Posterior vena cava (tissue), 2 donors: ENCODE data around the gene ELAVL2. TPM values are rescaled to one million over a fixed set of nuclear protein-coding genes. Genes with fewer than 3 reads are reported as not detected.
A peak's percentile ranks its signal among the peaks of the same experiment; 100 is the strongest.

Experiments used
- DNase-seq: peaks from one replicate; pipeline ENCODE4 v3.0.0-alpha.2; 2020; ENCODE audit warnings: low spot score
- intact Hi-C, 2 donors: fragments of 100-400 bp; cut with DNase I; formaldehyde crosslinking; loops; one replicate each; pipeline versions ENCODE4 v1.14.1 to v1.14.2; 2022 to 2023
- total RNA-seq, 2 donors: library from RNA; stranded (reverse); fragmentation: NEBNext Ultra II Directional; extraction: Animal tissue kit (Norgen Biotek cat#: 25700); gene quantifications; one replicate each; pipeline ENCODE4 v1.2.1, GENCODE V29; 2021
- donor health status: DM: yes; HTN: yes; CAD: no.
- donor health status: DM: yes; HTN: yes; CAD: no.

ELAVL2 gene
- total RNA-seq, 2 donors from 2014 or later: 0.05 TPM; not detected in 1

GRCh38 chr9:23822261-23823169 lies 3.5 kb downstream of the ELAVL2 start:
- intact Hi-C loops: no loop called here

GRCh38 chr9:23821375-23822181 lies 4.5 kb downstream of the ELAVL2 start:
- intact Hi-C loops: no loop called here
- DNase-seq: peak; percentile 68

More at GRCh38 chr9:23822261-23823169, 3.5 kb downstream of the ELAVL2 start:
- peak; percentile 62 for DNase-seq

- DNase-seq: peak; percentile 61
- intact Hi-C loops: no loop called here
Observed at GRCh38 chr9:23820451-23821374, 5.3 kb downstream of the ELAVL2 start.

- no peak for DNase-seq
- intact Hi-C loops: no loop called here
Observed at GRCh38 chr9:23819403-23819802, 6.6 kb downstream of the ELAVL2 start.

- intact Hi-C loops: loop anchor here in 1 of 2 donors (5.0 kb wide), 1 partner anchor 563 kb away; no protein-coding TSS in a partner anchor
Observed at GRCh38 chr9:23814243-23814642, 11.8 kb downstream of the ELAVL2 start.

GRCh38 chr9:23812673-23813072 lies 13.4 kb downstream of the ELAVL2 start:
- no peak for DNase-seq
- intact Hi-C loops: loop anchor here in 1 of 2 donors (5.0 kb wide), 1 partner anchor 565 kb away; no protein-coding TSS in a partner anchor

More at GRCh38 chr9:23814243-23814642, 11.8 kb downstream of the ELAVL2 start:
- no peak for DNase-seq

GRCh38 chr9:23811633-23812032 lies 14.4 kb downstream of the ELAVL2 start:
- intact Hi-C loops: loop anchor here in 1 of 2 donors (5.0 kb wide), 1 partner anchor 566 kb away; no protein-coding TSS in a partner anchor
- no peak for DNase-seq

DNA sequence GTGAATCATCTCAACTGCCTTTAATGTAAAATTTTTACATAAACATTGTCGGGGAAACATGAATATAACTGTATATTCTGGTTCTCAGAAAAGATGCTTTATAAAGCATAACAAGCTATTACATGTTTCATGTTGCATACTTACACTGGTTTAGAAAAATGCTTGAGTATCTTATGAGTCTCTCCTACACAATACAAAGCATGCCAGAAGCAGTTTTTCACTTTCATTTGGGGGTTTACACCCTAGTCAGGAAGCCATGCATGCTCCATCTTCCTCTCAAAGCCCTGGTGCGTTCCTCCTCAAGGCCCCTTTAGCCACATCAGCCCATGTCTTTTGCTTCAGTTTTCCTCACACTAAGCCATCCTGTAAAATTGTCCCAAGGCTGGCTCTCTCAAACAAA lies 22.8 kb downstream of the ELAVL2 start:
- no peak for DNase-seq
- intact Hi-C loops: no loop called here

GRCh38 chr9:23801523-23801922 lies 24.5 kb downstream of the ELAVL2 start:
- no peak for DNase-seq
- intact Hi-C loops: no loop called here

GRCh38 chr9:23799521-23799920 lies 26.5 kb downstream of the ELAVL2 start:
- no peak for DNase-seq
- intact Hi-C loops: no loop called here

- intact Hi-C loops: no loop called here
- DNase-seq: no peak
Observed at GRCh38 chr9:23798325-23798724, 27.7 kb downstream of the ELAVL2 start.

- DNase-seq: no peak
- intact Hi-C loops: no loop called here
Observed at GRCh38 chr9:23796209-23796608, 29.8 kb downstream of the ELAVL2 start.

- no peak for DNase-seq
- intact Hi-C loops: no loop called here
Observed at GRCh38 chr9:23790351-23791260, 35.4 kb downstream of the ELAVL2 start.

GRCh38 chr9:23789529-23790254 lies 36.3 kb downstream of the ELAVL2 start:
- intact Hi-C loops: no loop called here
- DNase-seq: no peak

- DNase-seq: no peak
- intact Hi-C loops: no loop called here
Observed at GRCh38 chr9:23784962-23785361, 41.1 kb downstream of the ELAVL2 start.

- DNase-seq: no peak
- intact Hi-C loops: no loop called here
Observed at GRCh38 chr9:23783509-23783908, 42.5 kb downstream of the ELAVL2 start.

- intact Hi-C loops: no loop called here
- DNase-seq: no peak
Observed at GRCh38 chr9:23779220-23779619, 46.8 kb downstream of the ELAVL2 start.
